ENCODE measurements around the gene LIN52.
A peak's percentile ranks its signal among the peaks of the same experiment; 100 is the strongest.

LIN52 gene

GRCh38 chr14:74241652-74242017 is 156.9 kb downstream of the LIN52 start:
- H3K4me1 Mint-ChIP-seq, result peaks cover 12% of the 10 kb centered on the region
- no peaks in the 10 kb centered on the region for H3K36me3 Mint-ChIP-seq (ENCODE audit: low read depth)
- peak overlapping the region; percentile 69 to 79 (median 71) for H3K4me3 Mint-ChIP-seq
- no peak overlapping the region for H3K27ac Mint-ChIP-seq
- H3K27me3 Mint-ChIP-seq (ENCODE audit: low read depth), result peaks cover 97% of the 10 kb centered on the region
- no peaks in the 10 kb centered on the region for H3K9me3 Mint-ChIP-seq
- TF ChIP-seq CTCF (IDR thresholded peaks at IDR 0.05; ENCODE audit: unreplicated experiment in 3 of 3), result no peak

GRCh38 chr14:74242021-74242779 is 157.4 kb downstream of the LIN52 start:
- H3K27ac Mint-ChIP-seq, result peak overlapping the region in 1 of 3 experiments; percentile 4
- peaks cover 12% of the 10 kb centered on the region for H3K4me1 Mint-ChIP-seq
- no peaks in the 10 kb centered on the region for H3K9me3 Mint-ChIP-seq
- no peaks in the 10 kb centered on the region for H3K36me3 Mint-ChIP-seq (ENCODE audit: low read depth)
- peak overlapping the region; percentile 7 to 50 (median 15) for H3K4me3 Mint-ChIP-seq
- TF ChIP-seq CTCF (IDR thresholded peaks at IDR 0.05; ENCODE audit: unreplicated experiment in 3 of 3), result no peak
- peaks cover 97% of the 10 kb centered on the region for H3K27me3 Mint-ChIP-seq (ENCODE audit: low read depth)

- Mint-ChIP-seq H3K27ac (no peak overlapping the region), H3K4me1 (peaks cover 12% of the 10 kb centered on the region), H3K9me3 (no peaks in the 10 kb centered on the region), H3K4me3 (peak overlapping the region in 1 of 3 experiments; percentile 7), H3K36me3 (ENCODE audit: low read depth) (no peaks in the 10 kb centered on the region), H3K27me3 (ENCODE audit: low read depth) (peaks cover 96% of the 10 kb centered on the region)
- TF ChIP-seq CTCF (IDR thresholded peaks at IDR 0.05; ENCODE audit: unreplicated experiment in 3 of 3), result no peak
Observed at GRCh38 chr14:74242780-74243042, 158.0 kb downstream of the LIN52 start.

- H3K27me3 Mint-ChIP-seq (ENCODE audit: low read depth), result peaks cover 93% of the 10 kb centered on the region
- H3K27ac Mint-ChIP-seq, result no peak overlapping the region
- H3K9me3 Mint-ChIP-seq, result no peaks in the 10 kb centered on the region
- no peak for TF ChIP-seq CTCF (IDR thresholded peaks at IDR 0.05; ENCODE audit: unreplicated experiment in 3 of 3)
- H3K4me3 Mint-ChIP-seq, result no peak overlapping the region
- H3K4me1 Mint-ChIP-seq, result peaks cover 12% of the 10 kb centered on the region
- H3K36me3 Mint-ChIP-seq (ENCODE audit: low read depth), result no peaks in the 10 kb centered on the region
Observed at GRCh38 chr14:74243051-74243450, 158.3 kb downstream of the LIN52 start.

GRCh38 chr14:74244115-74244514 is 159.4 kb downstream of the LIN52 start:
- TF ChIP-seq CTCF (IDR thresholded peaks at IDR 0.05; ENCODE audit: unreplicated experiment in 3 of 3), result no peak
- Mint-ChIP-seq H3K36me3 (ENCODE audit: low read depth) (no peaks in the 10 kb centered on the region), H3K27me3 (ENCODE audit: low read depth) (peaks cover 90% of the 10 kb centered on the region), H3K4me3 (no peak overlapping the region), H3K4me1 (peaks cover 12% of the 10 kb centered on the region), H3K9me3 (no peaks in the 10 kb centered on the region), H3K27ac (no peak overlapping the region)

- Mint-ChIP-seq H3K27ac (no peak overlapping the region), H3K9me3 (no peaks in the 10 kb centered on the region), H3K27me3 (ENCODE audit: low read depth) (peaks cover 84% of the 10 kb centered on the region), H3K4me3 (no peak overlapping the region), H3K4me1 (peaks cover 12% of the 10 kb centered on the region), H3K36me3 (ENCODE audit: low read depth) (no peaks in the 10 kb centered on the region)
- no peak for TF ChIP-seq CTCF (IDR thresholded peaks at IDR 0.05; ENCODE audit: unreplicated experiment in 3 of 3)
Observed at GRCh38 chr14:74245292-74245691, 160.5 kb downstream of the LIN52 start.

All from nephron (organoid).